Fibroblast of peridontal ligament (primary cell): ENCODE measurements around the gene DND1.
"Not testable (repeated sequence)": the region's sequence is repeated elsewhere in the genome, so short reads cannot be mapped to it uniquely, and the experiment has no call there.

Experiments
- DNase-seq: peaks from one replicate; pipeline ENCODE4 v3.0.0-alpha.2; 2010; ENCODE audit errors: extremely low read depth

Gene DND1

GRCh38 chr5:140631036-140631417 lies 42.3 kb downstream of the DND1 start:
- no peak for DNase-seq

- DNase-seq = no peak
Measured at GRCh38 chr5:140630292-140631035, 42.9 kb downstream of the DND1 start.

GRCh38 chr5:140628711-140629110 lies 44.7 kb downstream of the DND1 start:
- DNase-seq = no peak

- no peak for DNase-seq
Measured at GRCh38 chr5:140627972-140628371, 45.4 kb downstream of the DND1 start.

DNA sequence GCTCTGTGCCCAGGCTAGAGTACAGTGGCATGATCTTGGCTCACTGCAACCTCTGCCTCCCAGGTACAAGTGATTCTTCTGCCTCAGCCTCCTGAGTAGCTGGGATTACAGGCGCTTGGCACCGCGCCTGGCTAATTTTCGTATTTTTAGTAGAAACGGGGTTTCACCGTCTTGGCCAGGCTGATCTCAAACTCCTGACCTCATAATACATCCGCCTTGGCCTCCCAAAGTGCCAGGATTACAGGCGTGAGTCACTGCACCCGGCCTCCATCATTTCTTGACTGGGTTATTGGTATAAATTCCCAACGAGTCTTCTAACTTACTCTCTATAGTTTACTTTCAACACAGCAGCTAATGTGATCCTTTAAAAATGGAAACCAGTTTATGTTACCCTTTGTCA lies 48.5 kb downstream of the DND1 start:
- not testable (repeated sequence) for DNase-seq

DNA sequence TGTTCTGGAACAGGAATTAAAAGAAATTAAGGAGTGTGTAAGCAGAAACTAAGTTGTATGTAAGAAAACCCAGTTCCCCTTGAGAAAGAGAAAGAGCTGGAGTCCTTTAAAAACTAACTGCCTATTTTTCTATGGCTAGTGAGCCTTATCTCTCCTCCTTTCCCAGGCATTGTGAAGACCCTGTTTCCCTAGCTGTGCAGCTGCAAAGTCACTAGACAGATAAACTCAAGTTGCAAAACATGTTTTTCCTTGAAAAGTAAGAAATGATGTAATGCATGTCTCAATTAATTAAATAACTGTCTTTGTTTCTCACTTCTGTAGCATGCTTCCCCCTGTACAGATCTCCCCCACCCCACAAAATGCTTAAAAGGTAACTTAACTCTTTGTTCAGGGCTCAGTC lies 50.3 kb downstream of the DND1 start:
- DNase-seq = not testable (repeated sequence)

GRCh38 chr5:140622301-140622700 lies 51.1 kb downstream of the DND1 start:
- DNase-seq = no peak
